Cardiac muscle cell (in vitro differentiated cells and primary cell): ENCODE results near the gene ZSCAN5A. TPM values are rescaled to one million over a fixed set of nuclear protein-coding genes. Genes with fewer than 3 reads are reported as not detected.
"Not testable (repeated sequence)": the region's sequence is repeated elsewhere in the genome, so short reads cannot be mapped to it uniquely, and the experiment has no call there.

Source experiments
- DNase-seq, 2 donors: peaks; one replicate each; pipeline versions ENCODE4 v3.0.0 to v3.0.0-alpha.2; 2010 to 2017; ENCODE audit warnings: low read depth in 1 of 2, low spot score in 1 of 2
- H3K27ac ChIP-seq: fragments of 200-600 bp; sonication (generic); 2 replicates; pipeline ENCODE4 v1.5.1; 2016
- H3K27me3 ChIP-seq: fragments of 200-600 bp; sonication (generic); 2 replicates; pipeline ENCODE4 v1.6.0; 2016; ENCODE audit warnings: control low read depth
- H3K36me3 ChIP-seq: fragments of 200-600 bp; sonication (generic); 2 replicates; pipeline ENCODE4 v1.5.1; 2016; ENCODE audit warnings: control low read depth
- H3K4me1 ChIP-seq: fragments of 200-600 bp; sonication (generic); 2 replicates; pipeline ENCODE4 v1.8.1; 2017; ENCODE audit warnings: low read depth, mild to moderate bottlenecking, mixed run types
- H3K4me3 ChIP-seq: fragments of 200-600 bp; sonication (generic); 2 replicates; pipeline ENCODE4 v1.5.1; 2016; ENCODE audit warnings: mild to moderate bottlenecking
- H3K9me3 ChIP-seq: fragments of 200-600 bp; sonication (generic); 2 replicates; pipeline ENCODE4 v1.5.1; 2017; ENCODE audit warnings: low read depth, mild to moderate bottlenecking, control low read depth
- CTCF ChIP-seq: IDR thresholded peaks from 2 replicates; pipeline ENCODE4 v1.5.1; 2012; ENCODE audit warnings: low read depth, mild to moderate bottlenecking, low read length
- polyA plus RNA-seq: library from polyadenylated mRNA; unstranded; fragments of >200 nt; fragmentation: Nextera tagmentation; extraction: Ambion mirVana; gene quantifications from 2 replicates; pipeline ENCODE4 v1.2.1, GENCODE V29; 2016
- total RNA-seq: library from RNA; depleted of rRNA; stranded (reverse); fragments of >200 nt; gene quantifications from 2 replicates; pipeline ENCODE4 v1.2.3, GENCODE V29; 2016

The ZSCAN5A gene
- total and polyA plus RNA-seq, 2 experiments from 2014 or later = 2.9 to 14.2 TPM

GRCh38 chr19:56258272-56258671, 56.4 kb downstream of the ZSCAN5A start:
- no peak overlapping the region for H3K4me3 ChIP-seq
- no peaks in the 10 kb centered on the region for H3K4me1 ChIP-seq
- H3K9me3 ChIP-seq = no peaks in the 10 kb centered on the region
- H3K27me3 ChIP-seq = no peaks in the 10 kb centered on the region
- no peaks in the 10 kb centered on the region for H3K36me3 ChIP-seq
- TF ChIP-seq CTCF = no peak
- H3K27ac ChIP-seq = no peak overlapping the region
- DNase-seq = no peak

- Histone ChIP-seq H3K4me3 (no peak overlapping the region), H3K9me3 (no peaks in the 10 kb centered on the region), H3K4me1 (no peaks in the 10 kb centered on the region), H3K27ac (no peak overlapping the region), H3K36me3 (no peaks in the 10 kb centered on the region), H3K27me3 (no peaks in the 10 kb centered on the region)
- DNase-seq = peak; percentile 26 to 75
- peak; percentile 42 for TF ChIP-seq CTCF
Observed at GRCh38 chr19:56253737-56254136, 60.9 kb downstream of the ZSCAN5A start.

- DNase-seq = peak; percentile 70 to 89
- Histone ChIP-seq H3K27ac (no peak overlapping the region), H3K9me3 (no peaks in the 10 kb centered on the region), H3K36me3 (no peaks in the 10 kb centered on the region), H3K4me3 (no peak overlapping the region), H3K4me1 (no peaks in the 10 kb centered on the region), H3K27me3 (no peaks in the 10 kb centered on the region)
- TF ChIP-seq CTCF = peak; percentile 99
Observed at GRCh38 chr19:56252699-56253422, 61.8 kb downstream of the ZSCAN5A start.

- H3K4me3 ChIP-seq, H3K9me3 ChIP-seq, H3K36me3 ChIP-seq, H3K4me1 ChIP-seq, DNase-seq, H3K27me3 ChIP-seq, H3K27ac ChIP-seq: not testable (repeated sequence)
Observed at GRCh38 chr19:56248736-56249338, 65.8 kb downstream of the ZSCAN5A start.

GRCh38 chr19:56245764-56246163, 68.9 kb downstream of the ZSCAN5A start:
- H3K4me1 ChIP-seq, H3K27me3 ChIP-seq: not testable (repeated sequence)

GRCh38 chr19:56245121-56245740, 69.4 kb downstream of the ZSCAN5A start:
- Histone ChIP-seq H3K4me1 (no peaks in the 10 kb centered on the region), H3K36me3 (no peaks in the 10 kb centered on the region), H3K27me3 (no peaks in the 10 kb centered on the region), H3K27ac (no peak overlapping the region), H3K4me3 (no peak overlapping the region), H3K9me3 (no peaks in the 10 kb centered on the region)
- no peak for TF ChIP-seq CTCF
- no peak for DNase-seq

More at GRCh38 chr19:56245764-56246163, 68.9 kb downstream of the ZSCAN5A start:
- H3K36me3 ChIP-seq, H3K9me3 ChIP-seq, DNase-seq, H3K4me3 ChIP-seq, H3K27ac ChIP-seq: not testable (repeated sequence)
